HepG2 (cell line): Measurements from ENCODE around the gene OSBPL5. TPM values are rescaled to one million over a fixed set of nuclear protein-coding genes. Genes with fewer than 3 reads are reported as not detected.

Source experiments
- ATAC-seq: fragments of 200-7000 bp; cut with Tn5 transposase; 3 replicates; pipeline ENCODE4 v1.9.1; 2020; ENCODE audit warnings: mild to moderate bottlenecking, moderate library complexity
- BruUV-seq: library from RNA; stranded (reverse); fragments of 400-500 nt; replicated peaks from 2 replicates; lab custom pipeline; 2021; lab: Mats Ljungman, UMichigan
- CTCF ChIA-PET: fragments of 300-600 bp; formaldehyde crosslinking; extraction: SDS; loops from one replicate; lab custom pipeline; 2021; ENCODE audit warnings: low total read pairs, inconsistent platforms, low intra/inter-chr PET ratio; lab: Yijun Ruan, JAX
- POLR2A ChIA-PET: fragments of 350-600 bp; sonication (Branson Sonifier 250); formaldehyde crosslinking; loops from one replicate; lab custom pipeline; 2020; ENCODE audit warnings: antibody characterized with exemption, inconsistent platforms; lab: Yijun Ruan, JAX
- DNase-seq: peaks from one replicate; pipeline ENCODE4 v3.0.0-alpha.2; 2015; ENCODE audit warnings: low spot score
- FAIRE-seq: peaks from 3 replicates; lab custom pipeline; 2011; peaks lifted over from hg19 to GRCh38; lab: Jason Lieb, UNC
- H2AFZ ChIP-seq: one replicate; pipeline ENCODE4 v1.6.1; 2011; ENCODE audit warnings: low read length, inconsistent platforms
- H3K27ac ChIP-seq: fragments of 300-600 bp; 3 replicates; pipeline ENCODE4 v1.8.0; 2011; ENCODE audit warnings: mixed run types, mild to moderate bottlenecking, mixed read lengths, low read length, inconsistent platforms; ENCODE audit not compliant: insufficient read depth; ENCODE audit errors: extremely low read length
- H3K27me3 ChIP-seq, 2 experiments: fragments of 200-600 bp in 1 of 2; 2 replicates in 1 of 2; 3 replicates in 1 of 2; pipeline versions ENCODE4 v1.6.0 to v1.8.0; 2011; ENCODE audit warnings: low read length in 2 of 2, mild to moderate bottlenecking in 2 of 2, moderate library complexity in 2 of 2, inconsistent platforms in 1 of 2; ENCODE audit not compliant: insufficient read depth in 2 of 2, control insufficient read depth in 1 of 2
- H3K36me3 ChIP-seq, 2 experiments: fragments of 200-600 bp in 1 of 2; replicated peaks in 1 of 2; 2 replicates in 1 of 2; 3 replicates in 1 of 2; pipeline versions ENCODE4 v1.5.1 to v1.8.0; 2011; ENCODE audit warnings: low read length in 2 of 2, inconsistent platforms in 1 of 2; ENCODE audit not compliant: insufficient read depth in 2 of 2, control insufficient read depth in 1 of 2
- H3K4me1 ChIP-seq: 2 replicates; pipeline ENCODE4 v1.5.1; 2012; ENCODE audit warnings: low read length, inconsistent platforms; ENCODE audit not compliant: insufficient read depth
- H3K4me2 ChIP-seq: 2 replicates; pipeline ENCODE4 v1.6.0; 2011; ENCODE audit warnings: low read depth, low read length, inconsistent platforms
- H3K4me3 ChIP-seq, 3 experiments: fragments of 200-600 bp in 1 of 3; sonication (generic), shearing (Covaris generic) in 1 of 3; replicated peaks in 1 of 3; 2 replicates each; pipeline ENCODE4 v1.5.1; 2011 to 2016; ENCODE audit warnings: low read length in 3 of 3, inconsistent platforms in 2 of 3, low read depth in 2 of 3, mild to moderate bottlenecking in 2 of 3, control low read depth in 1 of 3, mixed read lengths in 1 of 3; ENCODE audit not compliant: insufficient read depth in 1 of 3
- H3K79me2 ChIP-seq: one replicate; pipeline ENCODE4 v1.6.1; 2011; ENCODE audit warnings: low read length, inconsistent platforms; ENCODE audit not compliant: insufficient read depth
- H3K9ac ChIP-seq: 2 replicates; pipeline ENCODE4 v1.6.0; 2011; ENCODE audit warnings: mild to moderate bottlenecking, low read depth, low read length, inconsistent platforms; ENCODE audit not compliant: insufficient read depth
- H3K9me3 ChIP-seq: 2 replicates; pipeline ENCODE4 v1.5.1; 2012; ENCODE audit warnings: mild to moderate bottlenecking, low read length
- H4K20me1 ChIP-seq: 2 replicates; pipeline ENCODE4 v1.6.0; 2011; ENCODE audit warnings: inconsistent platforms, mild to moderate bottlenecking, low read length, moderate library complexity; ENCODE audit not compliant: insufficient read depth
- ARNTL ChIP-seq: sonication (generic); formaldehyde crosslinking; IDR thresholded peaks from 2 replicates; pipeline ENCODE4 v1.4.0; 2020; ENCODE audit warnings: mild to moderate bottlenecking, missing genetic modification reagents
- EHMT2 ChIP-seq: fragments of 200-600 bp; sonication (generic); IDR thresholded peaks from 2 replicates; pipeline ENCODE4 v1.7.0; 2017; ENCODE audit warnings: antibody characterized with exemption, low read depth, low read length, borderline replicate concordance
- HMGA1 ChIP-seq: sonication (generic); formaldehyde crosslinking; conservative IDR thresholded peaks from 2 replicates; pipeline ENCODE4 v1.4.0; 2020; ENCODE audit warnings: missing genetic modification reagents
- KLF11 ChIP-seq: IDR thresholded peaks from 2 replicates; pipeline ENCODE4 v1.6.1; 2016; ENCODE audit warnings: missing compliant biosample characterization
- MED1 ChIP-seq: sonication (generic); formaldehyde crosslinking; IDR thresholded peaks from 2 replicates; pipeline ENCODE4 v1.4.0; 2020; ENCODE audit warnings: missing genetic modification reagents
- NFKB2 ChIP-seq: sonication (generic); formaldehyde crosslinking; IDR thresholded peaks from 2 replicates; pipeline ENCODE4 v1.4.0; 2020; ENCODE audit warnings: missing genetic modification reagents, borderline replicate concordance
- YEATS2 ChIP-seq: sonication (generic); formaldehyde crosslinking; IDR thresholded peaks from 2 replicates; pipeline ENCODE4 v1.4.0; 2020; ENCODE audit warnings: missing genetic modification reagents, borderline replicate concordance
- ZBTB40 ChIP-seq, 2 experiments: fragments of 450-650 bp in 1 of 2; sonication (generic) in 1 of 2; formaldehyde crosslinking in 1 of 2; IDR thresholded peaks; 2 replicates each; pipeline versions ENCODE4 v1.6.1 to v1.8.0; 2016 to 2022; ENCODE audit warnings: antibody characterized with exemption in 1 of 2, mild to moderate bottlenecking in 1 of 2, missing genetic modification reagents in 1 of 2
- ZBTB7A ChIP-seq: sonication (generic); formaldehyde crosslinking; IDR thresholded peaks from 2 replicates; pipeline ENCODE4 v1.8.0; 2022; ENCODE audit warnings: mild to moderate bottlenecking, missing genetic modification reagents
- ZNF615 ChIP-seq: sonication (generic); formaldehyde crosslinking; IDR thresholded peaks from 2 replicates; pipeline ENCODE4 v1.5.0; 2020; ENCODE audit warnings: mild to moderate bottlenecking, missing genetic modification reagents, borderline replicate concordance
- ZNF781 ChIP-seq: sonication (generic); formaldehyde crosslinking; IDR thresholded peaks from 2 replicates; pipeline ENCODE4 v1.5.1; 2020; ENCODE audit warnings: borderline replicate concordance, mild to moderate bottlenecking, missing genetic modification reagents; ENCODE audit errors: not compliant biosample characterization
- ZNF850 ChIP-seq: sonication (generic); formaldehyde crosslinking; conservative IDR thresholded peaks from 2 replicates; pipeline ENCODE4 v1.9.0; 2021; ENCODE audit warnings: mild to moderate bottlenecking, missing genetic modification reagents
- ZXDC ChIP-seq: sonication (generic); formaldehyde crosslinking; IDR thresholded peaks from 2 replicates; pipeline ENCODE4 v1.5.0; 2020; ENCODE audit warnings: mild to moderate bottlenecking, missing genetic modification reagents
- in situ Hi-C: cut with HindIII; loops from 2 replicates; pipeline ENCODE4 v1.10.0; 2017; ENCODE audit warnings: low pct_unique_long_range_greater_than_20kb; ENCODE audit not compliant: extremely low pct_ligation_motif_present
- intact Hi-C: fragments of 100-400 bp; cut with micrococcal nuclease; formaldehyde crosslinking; loops from one replicate; pipeline ENCODE4 v1.10.0; 2022; ENCODE audit not compliant: unreplicated experiment
- polyA plus RNA-seq, 8 experiments: library from polyadenylated mRNA; depleted of rRNA in 3 of 8; stranded (reverse) in 7 of 8; unstranded in 1 of 8; fragments of >200 nt; fragmentation: Illumina TruSeq in 4 of 8; extraction: Trizol in 4 of 8; gene quantifications; 2 replicates each; pipeline versions ENCODE4 v1.2.1 to v1.2.3, GENCODE V29; 2011 to 2016; ENCODE audit warnings: low read depth in 4 of 8, missing spikeins in 1 of 8, mixed read lengths in 1 of 8; ENCODE audit not compliant: insufficient read depth in 1 of 8
- total RNA-seq, 5 experiments: library from RNA; depleted of rRNA; stranded (reverse); fragments of >200 nt; fragmentation: Illumina TruSeq; extraction: Trizol; gene quantifications; 2 replicates each; pipeline ENCODE4 v1.2.3, GENCODE V29; 2016; ENCODE audit warnings: low read depth in 1 of 5

The OSBPL5 gene
- total and polyA plus RNA-seq, 2 of the 13 experiments (the other 11 are each of a cell fraction or from before 2014, with no cell fraction given) = not detected

- H3K4me2 ChIP-seq = no peak overlapping the region
- no peak for DNase-seq
- CTCF ChIA-PET = no interaction called here
- TF ChIP-seq ZNF781 (CRISPR knock-in tag) = no peak
- TF ChIP-seq ZNF615 (CRISPR knock-in tag) = no peak
- no peak for TF ChIP-seq ARNTL (CRISPR knock-in tag)
- TF ChIP-seq NFKB2 (CRISPR knock-in tag) = no peak
- no peak for TF ChIP-seq ZBTB7A (CRISPR knock-in tag)
- TF ChIP-seq ZXDC = no peak
- no peak for TF ChIP-seq EHMT2
- TF ChIP-seq ZNF850 (CRISPR knock-in tag) = no peak
- no peak for TF ChIP-seq HMGA1 (CRISPR knock-in tag)
- TF ChIP-seq KLF11 (CRISPR knock-in tag) = no peak
- no peak for TF ChIP-seq MED1
- TF ChIP-seq YEATS2 (CRISPR knock-in tag) = no peak
- TF ChIP-seq ZBTB40 (IDR thresholded peaks at IDR 0.05) = no peak
- no peak for TF ChIP-seq ZBTB40 (CRISPR knock-in tag; IDR thresholded peaks at IDR 0.05)
Observed at GRCh38 chr11:3176487-3176886, 11.4 kb upstream of the OSBPL5 start.

More at GRCh38 chr11:3176487-3176886, 11.4 kb upstream of the OSBPL5 start:
- Histone ChIP-seq H3K27ac (no peak overlapping the region), H3K9me3 (peaks cover 17% of the 10 kb centered on the region), H3K4me1 (no peaks in the 10 kb centered on the region), H2AFZ (no peak overlapping the region), H3K36me3 (no peaks in the 10 kb centered on the region), H3K27me3 (peaks cover under 1 to 17% of the 10 kb centered on the region in 2 experiments; a peak in 4 of 5 replicates), H4K20me1 (no peaks in the 10 kb centered on the region), H3K9ac (no peak overlapping the region), H3K79me2 (no peaks in the 10 kb centered on the region), H3K4me3 (no peak overlapping the region)
- ATAC-seq (no peak), FAIRE-seq (no peak)
- POLR2A ChIA-PET = no interaction called here
- in situ Hi-C loops (no loop called here), intact Hi-C loops (no loop called here)
- no TSS peak for BruUV-seq
